Adrenal gland (tissue), 12 donors: ENCODE results near the gene PITX3. TPM values are rescaled to one million over a fixed set of nuclear protein-coding genes. Genes with fewer than 3 reads are reported as not detected.
"Not testable (repeated sequence)": the region's sequence is repeated elsewhere in the genome, so short reads cannot be mapped to it uniquely, and the experiment has no call there.

ENCODE experiments used
- DNase-seq, 7 donors: peaks; one replicate each; pipeline ENCODE4 v3.0.0-alpha.2; 2019 to 2020
- H3K27ac ChIP-seq, 5 donors: fragments of 200-600 bp; sonication (generic) in 4 of 5; 1 replicate in 3 of 5; 2 replicates in 2 of 5; pipeline versions ENCODE4 v1.5.1 to v1.8.0; 2016 to 2020; ENCODE audit warnings: mild to moderate bottlenecking in 1 of 5
- H3K27me3 ChIP-seq: fragments of 200-600 bp; 2 replicates; pipeline ENCODE4 v1.8.0; 2021
- H3K36me3 ChIP-seq, 2 donors: fragments of 200-600 bp; replicated peaks in 1 of 2; 1 replicate in 1 of 2; 2 replicates in 1 of 2; pipeline versions ENCODE4 v1.5.1 to v1.8.0; 2018 to 2022
- H3K4me1 ChIP-seq, 2 donors: fragments of 200-600 bp; replicated peaks in 1 of 2; 1 replicate in 1 of 2; 2 replicates in 1 of 2; pipeline versions ENCODE4 v1.5.1 to v1.8.0; 2018 to 2021
- H3K4me3 ChIP-seq, 4 donors: fragments of 200-600 bp; sonication (generic) in 3 of 4; one replicate each; pipeline ENCODE4 v1.5.1; 2016 to 2018
- H3K9me3 ChIP-seq, 3 donors: fragments of 200-600 bp; sonication (generic) in 1 of 3; replicated peaks in 1 of 3; 1 replicate in 2 of 3; 2 replicates in 1 of 3; pipeline versions ENCODE4 v1.5.1 to v1.8.0; 2016 to 2021
- POLR2A ChIP-seq, 2 donors: fragments of 450-650 bp; IDR thresholded peaks; one replicate each; pipeline ENCODE4 v1.6.1; 2017; ENCODE audit warnings: antibody characterized with exemption in 2 of 2, mild to moderate bottlenecking in 2 of 2, moderate library complexity in 1 of 2
- WGBS, 4 donors: extraction: QIAGEN DNeasy Blood & Tissue Kit in 2 of 4; methylation state at CpG; one replicate each; pipeline versions ENCODE4 v1.1.5 to v1.1.7; 2013 to 2017; 5-methylcytosine and 5-hydroxymethylcytosine counted together
- intact Hi-C, 2 donors: fragments of 100-400 bp; cut with DNase I; formaldehyde crosslinking; loops; one replicate each; pipeline versions ENCODE4 v1.14.1 to v1.15.0; 2022 to 2023
- polyA plus RNA-seq, 3 donors: library from polyadenylated mRNA; stranded (reverse); fragments of 200-250 nt in 2 of 3; fragments of 350-450 nt in 1 of 3; fragmentation: Illumina TruSeq in 1 of 3; extraction: RNeasy Lipid Tissue Mini Kit (QIAGEN cat#74804) in 1 of 3; gene quantifications; one replicate each; pipeline ENCODE4 v1.2.3, GENCODE V29; 2013 to 2014
- total RNA-seq, 9 donors: library from RNA; depleted of rRNA in 4 of 9; stranded (reverse); fragments of >200 nt in 4 of 9; fragments of 120-200 nt in 1 of 9; fragmentation: NEBNext Ultra II Directional in 1 of 9; extraction: Animal tissue kit (Norgen Biotek cat#: 25700) in 1 of 9; gene quantifications; one replicate each; pipeline versions ENCODE4 v1.1.0 to v1.2.4, GENCODE V29; 2013 to 2023
- TF ChIP-seq, protein P1 (sequence below), 6 experiments: fragments of 450-650 bp in 4 of 6; fragments of 200-600 bp in 2 of 6; sonication (generic) in 1 of 6; IDR thresholded peaks; 1 replicate in 5 of 6; 2 replicates in 1 of 6; pipeline versions ENCODE4 v1.5.1 to v1.8.0; 2016 to 2021; ENCODE audit warnings: antibody characterized with exemption in 6 of 6, mild to moderate bottlenecking in 2 of 6, moderate library complexity in 1 of 6
- donor health status: healthy with polysubstance abuse.
- donor health status: Bipolar disorder and iron deficiency.
- donor health status: DM: yes; HTN: yes; CAD: no.
- donor health status: DM: no; HTN: no; CAD: no.
- donor health status: DM: no; HTN: no; CAD: no.
- donor health status: DM: yes; HTN: yes; CAD: no.

Gene PITX3
- total and polyA plus RNA-seq, 12 donors, result 0.69 to 5.2 TPM; not detected in 10

DNA sequence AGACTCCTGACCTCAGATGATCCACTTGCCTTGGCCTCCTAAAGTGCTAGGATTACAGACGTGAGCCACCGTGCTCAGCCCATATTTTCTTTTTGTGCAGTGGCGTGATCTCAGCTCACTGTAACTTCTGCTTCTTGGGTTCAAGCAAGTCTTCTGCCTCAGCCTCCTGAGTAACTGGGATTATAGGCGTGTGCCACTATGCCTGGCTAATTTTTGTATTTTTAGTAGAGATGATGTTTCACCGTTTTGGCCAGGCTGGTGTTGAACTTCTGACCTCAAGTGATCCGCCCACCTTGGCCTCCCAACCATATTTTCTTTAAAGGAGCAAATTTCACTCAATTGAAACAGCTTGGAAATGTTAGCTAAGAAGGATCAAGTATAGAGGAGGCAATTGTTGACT, 20.5 kb upstream of the PITX3 start:
- Histone ChIP-seq H3K27ac (no peak overlapping the region), H3K4me3 (no peak overlapping the region), H3K36me3 (peaks cover 0 to 38% of the 10 kb centered on the region in 2 donors), H3K27me3 (no peaks in the 10 kb centered on the region), H3K4me1 (peaks cover 10 to 26% of the 10 kb centered on the region in 2 donors), H3K9me3 (no peaks in the 10 kb centered on the region)
- TF ChIP-seq POLR2A (IDR thresholded peaks at IDR 0.05), result no peak
- TF ChIP-seq, protein P1, sequence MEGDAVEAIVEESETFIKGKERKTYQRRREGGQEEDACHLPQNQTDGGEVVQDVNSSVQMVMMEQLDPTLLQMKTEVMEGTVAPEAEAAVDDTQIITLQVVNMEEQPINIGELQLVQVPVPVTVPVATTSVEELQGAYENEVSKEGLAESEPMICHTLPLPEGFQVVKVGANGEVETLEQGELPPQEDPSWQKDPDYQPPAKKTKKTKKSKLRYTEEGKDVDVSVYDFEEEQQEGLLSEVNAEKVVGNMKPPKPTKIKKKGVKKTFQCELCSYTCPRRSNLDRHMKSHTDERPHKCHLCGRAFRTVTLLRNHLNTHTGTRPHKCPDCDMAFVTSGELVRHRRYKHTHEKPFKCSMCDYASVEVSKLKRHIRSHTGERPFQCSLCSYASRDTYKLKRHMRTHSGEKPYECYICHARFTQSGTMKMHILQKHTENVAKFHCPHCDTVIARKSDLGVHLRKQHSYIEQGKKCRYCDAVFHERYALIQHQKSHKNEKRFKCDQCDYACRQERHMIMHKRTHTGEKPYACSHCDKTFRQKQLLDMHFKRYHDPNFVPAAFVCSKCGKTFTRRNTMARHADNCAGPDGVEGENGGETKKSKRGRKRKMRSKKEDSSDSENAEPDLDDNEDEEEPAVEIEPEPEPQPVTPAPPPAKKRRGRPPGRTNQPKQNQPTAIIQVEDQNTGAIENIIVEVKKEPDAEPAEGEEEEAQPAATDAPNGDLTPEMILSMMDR (IDR thresholded peaks at IDR 0.05), result no peak
- DNase-seq, result no peak
- intact Hi-C loops, result no loop called here
- WGBS, 4 donors, result 73 to 80% (median 79%) methylated on average over 6 of the region's 6 CpGs

DNA sequence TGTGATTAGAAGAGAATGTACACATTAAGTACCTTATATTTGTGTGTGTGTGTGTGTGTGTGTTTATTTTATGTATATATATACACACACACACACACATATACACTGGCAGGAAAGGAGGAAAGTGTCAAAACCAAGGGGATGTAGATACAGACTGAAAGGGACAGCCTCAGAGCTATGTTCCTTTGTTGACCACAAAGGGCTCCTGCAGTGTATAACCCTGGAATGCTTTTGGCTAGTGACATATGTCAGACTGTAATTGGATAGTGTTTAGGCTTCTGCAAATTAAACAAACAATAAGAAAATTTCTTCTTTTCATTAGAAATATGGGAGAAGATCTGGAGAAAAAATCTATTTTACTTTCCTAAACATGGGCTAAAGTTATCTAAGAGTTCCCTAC, 19.9 kb upstream of the PITX3 start:
- Histone ChIP-seq H3K36me3 (peaks cover 0 to 38% of the 10 kb centered on the region in 2 donors), H3K27ac (no peak overlapping the region), H3K9me3 (no peaks in the 10 kb centered on the region), H3K4me3 (no peak overlapping the region), H3K4me1 (peaks cover 10 to 26% of the 10 kb centered on the region in 2 donors), H3K27me3 (no peaks in the 10 kb centered on the region)
- DNase-seq, result no peak
- intact Hi-C loops, result no loop called here
- TF ChIP-seq, protein P1 (IDR thresholded peaks at IDR 0.05), result no peak

DNA sequence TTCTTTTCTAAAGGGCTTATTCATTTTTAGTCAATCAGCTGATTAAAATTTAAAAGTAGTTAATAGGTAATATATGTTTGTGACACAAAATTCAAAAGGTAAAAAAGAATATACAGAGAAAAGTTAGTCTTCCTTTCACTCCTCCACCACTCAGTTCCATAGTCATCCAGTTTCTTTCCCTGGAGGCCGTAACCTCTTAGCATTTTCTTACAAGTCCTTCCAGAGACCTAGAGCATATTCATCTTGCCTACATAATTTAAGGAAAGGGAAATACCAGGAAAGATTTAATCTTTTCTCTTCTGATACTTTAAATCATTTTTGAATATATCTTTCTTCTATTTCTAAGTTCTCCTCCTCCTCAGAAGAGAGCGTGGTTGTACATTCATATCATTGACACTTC, 14.1 kb upstream of the PITX3 start:
- TF ChIP-seq, protein P1 (IDR thresholded peaks at IDR 0.05), result no peak
- TF ChIP-seq POLR2A (IDR thresholded peaks at IDR 0.05), result no peak
- WGBS, 4 donors, result 97 to 100% (median 98%) methylated on average over 2 of the region's 2 CpGs
- intact Hi-C loops, result no loop called here
- Histone ChIP-seq H3K27me3 (no peaks in the 10 kb centered on the region), H3K4me1 (peaks cover 0 to 7% of the 10 kb centered on the region in 2 donors), H3K9me3 (no peaks in the 10 kb centered on the region), H3K36me3 (peaks cover 0 to 17% of the 10 kb centered on the region in 2 donors), H3K4me3 (no peak overlapping the region), H3K27ac (no peak overlapping the region)
- no peak for DNase-seq

DNA sequence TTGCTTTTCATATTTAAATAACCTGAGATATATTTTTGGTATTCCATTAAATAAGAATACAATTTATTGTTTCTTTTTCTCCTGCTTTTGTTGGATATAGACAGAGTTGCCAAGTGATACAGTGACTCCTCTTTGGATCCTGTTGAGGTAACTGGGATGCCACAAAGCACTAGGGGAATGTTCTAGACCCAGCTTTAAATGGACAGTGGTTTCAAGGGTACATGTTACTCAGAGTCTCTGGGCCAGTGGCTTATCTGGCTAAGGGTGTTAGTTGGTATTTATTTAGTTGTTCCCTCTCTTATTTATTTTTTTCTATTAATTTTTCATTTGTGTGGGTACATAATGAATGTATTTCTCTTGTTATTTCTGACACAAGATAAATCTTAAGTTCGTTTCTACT, 13.1 kb upstream of the PITX3 start:
- H3K9me3 ChIP-seq, result no peaks in the 10 kb centered on the region
- no peak for DNase-seq
- H3K4me3 ChIP-seq, result no peak overlapping the region
- peaks cover 0 to 7% of the 10 kb centered on the region in 2 donors for H3K36me3 ChIP-seq
- intact Hi-C loops, result no loop called here
- TF ChIP-seq, protein P1 (IDR thresholded peaks at IDR 0.05), result no peak
- TF ChIP-seq POLR2A (IDR thresholded peaks at IDR 0.05), result no peak
- no peak overlapping the region for H3K27ac ChIP-seq
- WGBS, 4 donors, result 38 to 50% (median 49%) methylated on average over 1 of the region's 1 CpG
- no peaks in the 10 kb centered on the region for H3K27me3 ChIP-seq
- peaks cover 0 to 7% of the 10 kb centered on the region in 2 donors for H3K4me1 ChIP-seq

DNA sequence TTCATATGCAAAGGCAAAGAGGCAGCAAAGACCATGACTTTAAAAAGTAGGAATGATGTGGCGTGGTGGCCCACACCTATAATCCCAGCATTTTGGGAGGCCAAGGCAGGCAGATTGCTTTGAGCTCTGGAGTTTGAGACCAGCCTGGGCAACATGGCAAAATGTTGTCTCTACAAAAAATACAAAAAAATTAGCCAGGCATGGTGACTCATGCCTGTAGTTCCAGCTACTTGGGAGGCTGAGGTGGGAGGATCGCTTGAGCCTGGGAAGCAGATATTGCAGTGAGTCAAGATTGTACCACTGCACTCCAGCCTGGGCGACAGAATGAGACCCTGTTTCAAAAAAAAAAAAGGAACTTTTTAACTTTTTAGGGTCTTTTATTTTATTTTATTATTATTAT, 11.2 kb upstream of the PITX3 start:
- H3K9me3 ChIP-seq, intact Hi-C loops, H3K4me3 ChIP-seq, H3K36me3 ChIP-seq, H3K27ac ChIP-seq, H3K27me3 ChIP-seq, DNase-seq: not testable (repeated sequence)
- WGBS, 4 donors, result 93 to 97% (median 94%) methylated on average over 3 of the region's 3 CpGs
- peaks cover 9 to 20% of the 10 kb centered on the region in 2 donors for H3K4me1 ChIP-seq
